K562 (cell line): ENCODE results near the gene COQ2. TPM values are rescaled to one million over a fixed set of nuclear protein-coding genes. Genes with fewer than 3 reads are reported as not detected.

Experiments used
- ATAC-seq: fragments of 200-7000 bp; cut with Tn5 transposase; 3 replicates; pipeline ENCODE4 v1.9.1; 2020; ENCODE audit warnings: moderate library complexity
- BruUV-seq: library from RNA; stranded (reverse); fragments of 400-500 nt; replicated peaks from 2 replicates; lab custom pipeline; 2021; lab: Mats Ljungman, UMichigan
- CTCF ChIA-PET: fragments of 300-600 bp; formaldehyde crosslinking; extraction: SDS; loops from one replicate; lab custom pipeline; 2021; ENCODE audit warnings: low intra/inter-chr PET ratio; lab: Yijun Ruan, JAX
- POLR2A ChIA-PET: fragments of 300-600, 350-650 bp; sonication (Branson Sonifier 250); formaldehyde crosslinking; extraction: SDS; loops from one replicate; lab custom pipeline; 2021; ENCODE audit warnings: antibody characterized with exemption, inconsistent platforms; lab: Yijun Ruan, JAX
- DNase-seq, 4 experiments: peaks; one replicate each; pipeline versions ENCODE4 v3.0.0 to v3.0.0-alpha.2; 2011 to 2018; ENCODE audit warnings: low spot score in 3 of 4, mixed read lengths in 3 of 4; ENCODE audit errors: extremely low read depth in 1 of 4
- FAIRE-seq: peaks from 2 replicates; lab custom pipeline; 2011; peaks lifted over from hg19 to GRCh38; lab: Jason Lieb, UNC
- H2AFZ ChIP-seq: 2 replicates; pipeline ENCODE4 v1.6.0; 2011; ENCODE audit warnings: low read depth, low read length, control low read depth, inconsistent platforms
- H3K27ac ChIP-seq: fragments of 200-600 bp; 3 replicates; pipeline ENCODE4 v1.8.0; 2011; ENCODE audit warnings: low read depth, mild to moderate bottlenecking, control low read depth, inconsistent platforms, low read length, moderate library complexity, mixed read lengths; ENCODE audit errors: extremely low read depth
- H3K27me3 ChIP-seq, 2 experiments: fragments of 300-600 bp in 1 of 2; 2 replicates in 1 of 2; 3 replicates in 1 of 2; pipeline versions ENCODE4 v1.6.0 to v1.8.0; 2011; ENCODE audit warnings: inconsistent platforms in 2 of 2, low read length in 2 of 2, mild to moderate bottlenecking in 1 of 2, mixed read lengths in 1 of 2, moderate library complexity in 1 of 2; ENCODE audit not compliant: control insufficient read depth in 2 of 2, insufficient read depth in 2 of 2
- H3K36me3 ChIP-seq: fragments of 300-600 bp; 3 replicates; pipeline ENCODE4 v1.8.0; 2011; ENCODE audit warnings: mild to moderate bottlenecking, low read length, inconsistent platforms; ENCODE audit not compliant: control insufficient read depth, insufficient read depth
- H3K4me1 ChIP-seq, 2 experiments: fragments of 200-600 bp in 1 of 2; replicated peaks in 1 of 2; 2 replicates in 1 of 2; 3 replicates in 1 of 2; pipeline versions ENCODE4 v1.5.1 to v1.8.0; 2011; ENCODE audit warnings: inconsistent platforms in 2 of 2, low read length in 2 of 2, mild to moderate bottlenecking in 1 of 2, mixed read lengths in 1 of 2, moderate library complexity in 1 of 2; ENCODE audit not compliant: control insufficient read depth in 2 of 2, insufficient read depth in 2 of 2
- H3K4me2 ChIP-seq: 2 replicates; pipeline ENCODE4 v1.6.1; 2011; ENCODE audit warnings: low read length, control low read depth, inconsistent platforms, mixed read lengths; ENCODE audit not compliant: insufficient read depth
- H3K4me3 ChIP-seq: fragments of 200-600 bp; sonication (generic), shearing (Covaris generic); 2 replicates; pipeline ENCODE4 v1.5.1; 2016; ENCODE audit warnings: control low read depth, inconsistent platforms
- H3K79me2 ChIP-seq: fragments of 200-600 bp; 3 replicates; pipeline ENCODE4 v1.8.0; 2011; ENCODE audit warnings: low read length, inconsistent platforms; ENCODE audit not compliant: control insufficient read depth, insufficient read depth
- H3K9ac ChIP-seq, 2 experiments: 2 replicates each; pipeline versions ENCODE4 v1.6.0 to v1.6.1; 2011; ENCODE audit warnings: low read depth in 2 of 2, low read length in 2 of 2, control low read depth in 1 of 2, inconsistent platforms in 1 of 2, mild to moderate bottlenecking in 1 of 2, mixed read lengths in 1 of 2; ENCODE audit not compliant: insufficient read depth in 1 of 2
- H3K9me1 ChIP-seq: one replicate; pipeline ENCODE4 v1.6.0; 2011; ENCODE audit warnings: inconsistent platforms, mild to moderate bottlenecking, low read length, moderate library complexity; ENCODE audit not compliant: control insufficient read depth, insufficient read depth
- H3K9me3 ChIP-seq: replicated peaks from 2 replicates; pipeline ENCODE4 v1.5.1; 2011; ENCODE audit warnings: low read depth, low read length, inconsistent platforms; ENCODE audit not compliant: control insufficient read depth, insufficient read depth
- H4K20me1 ChIP-seq: replicated peaks from 2 replicates; pipeline ENCODE4 v1.6.1; 2011; ENCODE audit warnings: low read length, inconsistent platforms, mixed read lengths; ENCODE audit not compliant: control insufficient read depth, insufficient read depth
- DEAF1 ChIP-seq: fragments of 450-650 bp; formaldehyde crosslinking; IDR thresholded peaks from 2 replicates; pipeline ENCODE4 v1.4.0; 2020; ENCODE audit warnings: mild to moderate bottlenecking, moderate library complexity
- DNMT1 ChIP-seq: fragments of 450-650 bp; IDR thresholded peaks from 2 replicates; pipeline ENCODE4 v1.6.1; 2016; ENCODE audit warnings: antibody characterized with exemption, mild to moderate bottlenecking
- FIP1L1 ChIP-seq: fragments of 200-400 bp; formaldehyde crosslinking; IDR thresholded peaks from 2 replicates; pipeline ENCODE4 v1.6.1; 2018; ENCODE audit warnings: mild to moderate bottlenecking, low read depth, low read length; ENCODE audit not compliant: poor library complexity, severe bottlenecking
- GATAD2B ChIP-seq: fragments of 450-650 bp; IDR thresholded peaks from 2 replicates; pipeline ENCODE4 v1.6.1; 2017; ENCODE audit warnings: mild to moderate bottlenecking, borderline replicate concordance
- GTF2E2 ChIP-seq: fragments of 200-800 bp; sonication (Bioruptor generic); IDR thresholded peaks from 2 replicates; pipeline ENCODE4 v1.6.1; 2016; ENCODE audit warnings: missing genetic modification characterization, missing compliant biosample characterization
- MYC ChIP-seq, 2 experiments: fragments of 250-450 bp in 1 of 2; sonication (Bioruptor Pico) in 1 of 2; IDR thresholded peaks; 2 replicates each; pipeline versions ENCODE4 v1.5.1 to v1.6.1; 2012 to 2021; ENCODE audit warnings: low read depth in 2 of 2, borderline replicate concordance in 1 of 2, improper control_type of control experiment in 1 of 2, low read length in 1 of 2, mild to moderate bottlenecking in 1 of 2, moderate library complexity in 1 of 2
- NCOA2 ChIP-seq, 2 experiments: fragments of 450-650 bp; IDR thresholded peaks; 2 replicates each; pipeline ENCODE4 v1.6.1; 2018; ENCODE audit warnings: mild to moderate bottlenecking in 2 of 2, moderate library complexity in 1 of 2; ENCODE audit not compliant: partially characterized antibody in 2 of 2
- SUPT5H ChIP-seq: fragments of 450-650 bp; IDR thresholded peaks from 2 replicates; pipeline ENCODE4 v1.6.1; 2016
- TCF15 ChIP-seq: fragments of 250-450 bp; sonication (Bioruptor Pico); IDR thresholded peaks from 2 replicates; pipeline ENCODE4 v1.8.0; 2022; ENCODE audit warnings: moderate library complexity, mild to moderate bottlenecking, inconsistent platforms
- ZNF274 ChIP-seq: IDR thresholded peaks from 2 replicates; pipeline ENCODE4 v1.6.1; 2011; ENCODE audit warnings: low read depth, mild to moderate bottlenecking, low read length, moderate library complexity, borderline replicate concordance
- ZNF384 ChIP-seq: IDR thresholded peaks from 2 replicates; pipeline ENCODE4 v1.6.1; 2012; ENCODE audit warnings: low read depth, low read length, improper control_type of control experiment
- ZNF398 ChIP-seq: fragments of 250-450 bp; sonication (Bioruptor Pico); IDR thresholded peaks from 2 replicates; pipeline ENCODE4 v1.8.0; 2021; ENCODE audit warnings: moderate library complexity, mild to moderate bottlenecking, inconsistent platforms
- ZNF764 ChIP-seq: fragments of 250-450 bp; sonication (Bioruptor Pico); IDR thresholded peaks from 2 replicates; pipeline ENCODE4 v1.4.0; 2020; ENCODE audit warnings: low read depth, mild to moderate bottlenecking, moderate library complexity
- ZNF79 ChIP-seq: fragments of 250-450 bp; sonication (Bioruptor Pico); IDR thresholded peaks from 2 replicates; pipeline ENCODE4 v1.4.0; 2020; ENCODE audit warnings: low read depth, mild to moderate bottlenecking, moderate library complexity
- ZZZ3 ChIP-seq: fragments of 450-650 bp; IDR thresholded peaks from 2 replicates; pipeline ENCODE4 v1.6.1; 2016; ENCODE audit warnings: antibody characterized with exemption, mild to moderate bottlenecking, moderate library complexity
- WGBS: fragments of 100-300 bp; shearing (Covaris generic); methylation state at CpG from one replicate; pipeline ENCODE4 v1.1.6; 2016; ENCODE audit warnings: low coverage, mixed read lengths; ENCODE audit not compliant: insufficient coverage; ENCODE audit errors: missing lambda C conversion rate; 5-methylcytosine and 5-hydroxymethylcytosine counted together
- in situ Hi-C: fragments of 300-500 bp; cut with MboI; formaldehyde crosslinking; loops from 4 replicates; pipeline ENCODE4 v1.15.0; 2018; ENCODE audit warnings: inconsistent platforms, mixed read lengths
- intact Hi-C: fragments of 100-400 bp; cut with micrococcal nuclease; formaldehyde crosslinking; loops from 2 replicates; pipeline ENCODE4 v1.14.2; 2022
- polyA plus RNA-seq, 8 experiments: library from polyadenylated mRNA; depleted of rRNA in 4 of 8; stranded (reverse) in 5 of 8; unstranded in 3 of 8; fragments of >200 nt; fragmentation: Nextera tagmentation in 2 of 8; fragmentation: Illumina TruSeq in 1 of 8; extraction: Ambion mirVana in 2 of 8; extraction: Trizol in 1 of 8; gene quantifications; 2 replicates each; pipeline versions ENCODE4 v1.2.1 to v1.2.3, GENCODE V29; 2011 to 2014; ENCODE audit warnings: inconsistent platforms in 1 of 8, missing spikeins in 1 of 8
- total RNA-seq, 7 experiments: library from RNA; depleted of rRNA in 6 of 7; stranded (reverse); fragments of >200 nt in 6 of 7; fragmentation: Illumina TruSeq in 2 of 7; extraction: Trizol in 2 of 7; gene quantifications; 2 replicates each; pipeline versions ENCODE4 v1.2.1 to v1.2.3, GENCODE V29; 2011 to 2021; ENCODE audit warnings: low replicate concordance in 1 of 7

The COQ2 gene
- total and polyA plus RNA-seq, 9 of the 15 experiments (the other 6 are each of a cell fraction or from before 2014, with no cell fraction given): 1.9 to 13.5 (median 11.8) TPM

GRCh38 chr4:83229791-83230190 is 54.8 kb downstream of the COQ2 start:
- H4K20me1 ChIP-seq: no peaks in the 10 kb centered on the region
- no peak overlapping the region for H3K9ac ChIP-seq
- no peaks in the 10 kb centered on the region for H3K4me1 ChIP-seq
- H3K4me2 ChIP-seq: no peak overlapping the region
- in situ Hi-C loops: no loop called here
- no peaks in the 10 kb centered on the region for H3K79me2 ChIP-seq
- TF ChIP-seq FIP1L1 (no peak), ZNF398 (no peak), TCF15 (CRISPR knock-in tag) (no peak), ZNF79 (CRISPR knock-in tag) (no peak), SUPT5H (no peak), ZNF764 (CRISPR knock-in tag) (no peak), DNMT1 (no peak), ZZZ3 (no peak), ZNF384 (no peak), MYC (IDR thresholded peaks at IDR 0.05; ENCODE audit: low read depth, low read length) (no peak), MYC (CRISPR knock-in tag; IDR thresholded peaks at IDR 0.05; ENCODE audit: borderline replicate concordance, low read depth) (no peak), ZNF274 (no peak), DEAF1 (no peak), NCOA2 (IDR thresholded peaks at IDR 0.05; ENCODE audit: partially characterized antibody in 2 of 2) (no peak), GATAD2B (no peak), GTF2E2 (tag) (no peak)
- no peaks in the 10 kb centered on the region for H3K9me3 ChIP-seq
- WGBS: 8% methylated on average over 3 of the region's 3 CpGs
- no TSS peak for BruUV-seq
- H2AFZ ChIP-seq: no peak overlapping the region
- no peak for ATAC-seq
- no peaks in the 10 kb centered on the region for H3K36me3 ChIP-seq
- no peak for DNase-seq
- ChIA-PET CTCF (no interaction called here), POLR2A (interaction anchor here (1.6 kb wide), 1 partner anchor 12 kb away, joined by 6 read pairs; no protein-coding TSS in a partner anchor)
- H3K27ac ChIP-seq: no peak overlapping the region
- no peak overlapping the region for H3K4me3 ChIP-seq
- intact Hi-C loops: no loop called here
- peaks cover 0 to 2% of the 10 kb centered on the region in 2 experiments; a peak in 1 of 5 replicates for H3K27me3 ChIP-seq
- no peaks in the 10 kb centered on the region for H3K9me1 ChIP-seq
- FAIRE-seq: no peak
